ENCODE results near the gene DDRGK1. TPM values are rescaled to one million over a fixed set of nuclear protein-coding genes. Genes with fewer than 3 reads are reported as not detected.
A peak's percentile ranks its signal among the peaks of the same experiment; 100 is the strongest.
"Not testable (repeated sequence)": the region's sequence is repeated elsewhere in the genome, so short reads cannot be mapped to it uniquely, and the experiment has no call there.

DDRGK1 gene
- total and polyA plus RNA-seq, 2 experiments from 2014 or later, result 48.1 to 107 TPM

GRCh38 chr20:3156811-3157619 is 47.5 kb downstream of the DDRGK1 start:
- Histone ChIP-seq H3K4me1 (ENCODE audit: low read depth) (peaks cover 19% of the 10 kb centered on the region), H3K27me3 (no peaks in the 10 kb centered on the region), H3K27ac (no peak overlapping the region), H3K36me3 (no peaks in the 10 kb centered on the region), H3K9me3 (ENCODE audit: low read depth) (no peaks in the 10 kb centered on the region), H3K4me3 (no peak overlapping the region)
- DNase-seq (ENCODE audit: low read depth in 1 of 2, low spot score in 1 of 2), result peak in 1 of 2 donors; percentile 34
- TF ChIP-seq, protein P1, sequence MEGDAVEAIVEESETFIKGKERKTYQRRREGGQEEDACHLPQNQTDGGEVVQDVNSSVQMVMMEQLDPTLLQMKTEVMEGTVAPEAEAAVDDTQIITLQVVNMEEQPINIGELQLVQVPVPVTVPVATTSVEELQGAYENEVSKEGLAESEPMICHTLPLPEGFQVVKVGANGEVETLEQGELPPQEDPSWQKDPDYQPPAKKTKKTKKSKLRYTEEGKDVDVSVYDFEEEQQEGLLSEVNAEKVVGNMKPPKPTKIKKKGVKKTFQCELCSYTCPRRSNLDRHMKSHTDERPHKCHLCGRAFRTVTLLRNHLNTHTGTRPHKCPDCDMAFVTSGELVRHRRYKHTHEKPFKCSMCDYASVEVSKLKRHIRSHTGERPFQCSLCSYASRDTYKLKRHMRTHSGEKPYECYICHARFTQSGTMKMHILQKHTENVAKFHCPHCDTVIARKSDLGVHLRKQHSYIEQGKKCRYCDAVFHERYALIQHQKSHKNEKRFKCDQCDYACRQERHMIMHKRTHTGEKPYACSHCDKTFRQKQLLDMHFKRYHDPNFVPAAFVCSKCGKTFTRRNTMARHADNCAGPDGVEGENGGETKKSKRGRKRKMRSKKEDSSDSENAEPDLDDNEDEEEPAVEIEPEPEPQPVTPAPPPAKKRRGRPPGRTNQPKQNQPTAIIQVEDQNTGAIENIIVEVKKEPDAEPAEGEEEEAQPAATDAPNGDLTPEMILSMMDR (IDR thresholded peaks at IDR 0.05; ENCODE audit: low read depth, low read length), result no peak

- DNase-seq (ENCODE audit: low read depth in 1 of 2, low spot score in 1 of 2); H3K4me1 ChIP-seq (ENCODE audit: low read depth); H3K27me3 ChIP-seq; H3K4me3 ChIP-seq; H3K9me3 ChIP-seq (ENCODE audit: low read depth); H3K27ac ChIP-seq: not testable (repeated sequence)
- H3K36me3 ChIP-seq, result peaks cover 14% of the 10 kb centered on the region
These were observed 52.3 kb downstream of the DDRGK1 start for GRCh38 chr20:3152057-3152644.

DNA sequence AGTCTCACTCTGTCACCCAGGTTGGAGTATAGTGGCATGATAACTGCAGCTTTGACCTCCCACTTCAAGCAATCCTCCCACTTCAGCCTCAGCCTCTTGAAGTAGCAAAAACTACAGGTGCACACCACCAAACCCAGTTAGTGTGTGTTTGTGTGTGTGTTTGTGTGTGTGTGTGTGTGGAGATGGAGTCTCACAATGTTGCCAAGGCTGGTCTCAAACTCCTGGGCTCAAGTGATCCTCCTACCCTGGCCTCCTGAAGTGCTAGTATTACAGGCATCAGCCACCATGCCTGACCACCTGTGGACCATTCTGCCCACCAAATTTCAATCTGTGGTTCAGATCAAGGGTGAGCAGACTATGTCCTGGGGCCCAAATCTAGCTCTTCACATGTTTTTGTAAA is 53.6 kb downstream of the DDRGK1 start:
- TF ChIP-seq, protein P1 (IDR thresholded peaks at IDR 0.05; ENCODE audit: low read depth, low read length), result no peak

GRCh38 chr20:3146732-3147341 is 57.6 kb downstream of the DDRGK1 start:
- H3K27ac ChIP-seq, result no peak overlapping the region

More for the DNA sequence above, 53.6 kb downstream of the DDRGK1 start:
- Histone ChIP-seq H3K27ac (no peak overlapping the region), H3K36me3 (peaks cover 14% of the 10 kb centered on the region), H3K4me1 (ENCODE audit: low read depth) (peaks cover 6% of the 10 kb centered on the region), H3K9me3 (ENCODE audit: low read depth) (no peaks in the 10 kb centered on the region), H3K4me3 (no peak overlapping the region), H3K27me3 (no peaks in the 10 kb centered on the region)
- DNase-seq (ENCODE audit: low read depth in 1 of 2, low spot score in 1 of 2), result no peak

GRCh38 chr20:3141757-3142156 is 62.7 kb downstream of the DDRGK1 start:
- Histone ChIP-seq H3K27ac (no peak overlapping the region), H3K36me3 (peaks cover 5% of the 10 kb centered on the region), H3K9me3 (ENCODE audit: low read depth) (no peaks in the 10 kb centered on the region), H3K27me3 (no peaks in the 10 kb centered on the region), H3K4me1 (ENCODE audit: low read depth) (no peaks in the 10 kb centered on the region), H3K4me3 (no peak overlapping the region)
- DNase-seq (ENCODE audit: low read depth in 1 of 2, low spot score in 1 of 2), result no peak
- TF ChIP-seq, protein P1 (IDR thresholded peaks at IDR 0.05; ENCODE audit: low read depth, low read length), result no peak

More at GRCh38 chr20:3146732-3147341, 57.6 kb downstream of the DDRGK1 start:
- no peak overlapping the region for H3K4me3 ChIP-seq
- H3K4me1 ChIP-seq (ENCODE audit: low read depth), result no peaks in the 10 kb centered on the region
- H3K9me3 ChIP-seq (ENCODE audit: low read depth), result no peaks in the 10 kb centered on the region
- peaks cover 14% of the 10 kb centered on the region for H3K36me3 ChIP-seq
- DNase-seq (ENCODE audit: low read depth in 1 of 2, low spot score in 1 of 2), result no peak
- TF ChIP-seq, protein P1 (IDR thresholded peaks at IDR 0.05; ENCODE audit: low read depth, low read length), result no peak
- no peaks in the 10 kb centered on the region for H3K27me3 ChIP-seq

Other genes with a start within 250 kb of the DDRGK1 start
- gene GNRH2, start 161.1 kb downstream of the DDRGK1 start, total RNA-seq, result 5.3 TPM in 1 of 2 replicates, not detected in the other
- 0.24 TPM in 1 of 2 replicates, not detected in the other for gene GNRH2, start 161.1 kb downstream of the DDRGK1 start, polyA plus RNA-seq
- gene MRPS26, start 158.6 kb downstream of the DDRGK1 start, total RNA-seq, result 129 and 133 TPM in 2 replicates
- 159 and 164 TPM in 2 replicates for gene MRPS26, start 158.6 kb downstream of the DDRGK1 start, polyA plus RNA-seq
- not detected in 2 replicates for gene OXT, start 133.1 kb downstream of the DDRGK1 start, total RNA-seq
- not detected in 2 replicates for gene OXT, start 133.1 kb downstream of the DDRGK1 start, polyA plus RNA-seq
- not detected in 2 replicates for gene AVP, start 120.0 kb downstream of the DDRGK1 start, total RNA-seq
- gene AVP, start 120.0 kb downstream of the DDRGK1 start, polyA plus RNA-seq, result not detected in 2 replicates
- gene FASTKD5, start 44.8 kb downstream of the DDRGK1 start, total RNA-seq, result 9.5 and 14.6 TPM in 2 replicates
- gene FASTKD5, start 44.8 kb downstream of the DDRGK1 start, polyA plus RNA-seq, result 12.3 and 21.4 TPM in 2 replicates
- 7.7 and 11.0 TPM in 2 replicates for gene UBOX5, start 44.8 kb downstream of the DDRGK1 start, total RNA-seq
- 8.0 and 12.1 TPM in 2 replicates for gene UBOX5, start 44.8 kb downstream of the DDRGK1 start, polyA plus RNA-seq
- gene LZTS3, start 31.1 kb downstream of the DDRGK1 start, total RNA-seq, result 20.5 and 30.9 TPM in 2 replicates
- gene LZTS3, start 31.1 kb downstream of the DDRGK1 start, polyA plus RNA-seq, result 14.5 and 15.7 TPM in 2 replicates
- 33.8 and 56.5 TPM in 2 replicates for gene ITPA, start 4.8 kb upstream of the DDRGK1 start, total RNA-seq
- gene ITPA, start 4.8 kb upstream of the DDRGK1 start, polyA plus RNA-seq, result 54.5 and 74.1 TPM in 2 replicates
- 0.11 and 0.12 TPM in 2 replicates for gene SLC4A11, start 34.5 kb upstream of the DDRGK1 start, total RNA-seq
- gene SLC4A11, start 34.5 kb upstream of the DDRGK1 start, polyA plus RNA-seq, result 0.54 TPM in 1 of 2 replicates, not detected in the other
- 14.1 and 16.9 TPM in 2 replicates for gene DNAAF9, start 203.0 kb upstream of the DDRGK1 start, total RNA-seq
- 11.6 and 11.8 TPM in 2 replicates for gene DNAAF9, start 203.0 kb upstream of the DDRGK1 start, polyA plus RNA-seq

Data from cardiac muscle cell (in vitro differentiated cells and primary cell).